Smooth muscle cell (in vitro differentiated cells): ENCODE results near the gene ZBTB3. TPM values are rescaled to one million over a fixed set of nuclear protein-coding genes. Genes with fewer than 3 reads are reported as not detected.

Source experiments
- DNase-seq: peaks from one replicate; lab custom pipeline; 2025; ENCODE audit not compliant: unreplicated experiment; lab: John Stamatoyannopoulos, UW
- H2AFZ ChIP-seq: fragments of 200-600 bp; sonication (generic); 2 replicates; pipeline ENCODE4 v1.6.0; 2016; ENCODE audit warnings: antibody characterized with exemption, low read depth, mild to moderate bottlenecking
- H3F3A ChIP-seq: fragments of 200-600 bp; sonication (generic); 2 replicates; pipeline ENCODE4 v1.6.0; 2017; ENCODE audit warnings: antibody characterized with exemption, low read depth
- H3K27ac ChIP-seq: fragments of 200-600 bp; sonication (generic); 2 replicates; pipeline ENCODE4 v1.5.1; 2016; ENCODE audit warnings: low read depth, mild to moderate bottlenecking
- H3K27me3 ChIP-seq: fragments of 200-600 bp; sonication (generic); 2 replicates; pipeline ENCODE4 v1.6.1; 2016; ENCODE audit warnings: low read depth, mild to moderate bottlenecking
- H3K36me3 ChIP-seq: fragments of 200-600 bp; sonication (generic); 2 replicates; pipeline ENCODE4 v1.5.1; 2016; ENCODE audit warnings: low read depth
- H3K4me1 ChIP-seq: fragments of 200-600 bp; sonication (generic); 2 replicates; pipeline ENCODE4 v1.5.1; 2016; ENCODE audit warnings: low read depth
- H3K4me2 ChIP-seq: fragments of 200-600 bp; sonication (generic); 2 replicates; pipeline ENCODE4 v1.6.0; 2016; ENCODE audit warnings: mild to moderate bottlenecking
- H3K4me3 ChIP-seq: fragments of 200-600 bp; sonication (generic); 2 replicates; pipeline ENCODE4 v1.5.1; 2016; ENCODE audit warnings: mild to moderate bottlenecking
- H3K79me2 ChIP-seq: fragments of 200-600 bp; sonication (generic); 2 replicates; pipeline ENCODE4 v1.6.0; 2016; ENCODE audit warnings: low read depth, mild to moderate bottlenecking
- H3K9ac ChIP-seq: fragments of 200-600 bp; sonication (generic); 2 replicates; pipeline ENCODE4 v1.6.0; 2016; ENCODE audit warnings: low read depth
- H3K9me3 ChIP-seq: fragments of 200-600 bp; sonication (generic); replicated peaks from 2 replicates; pipeline ENCODE4 v1.5.1; 2016; ENCODE audit warnings: low read depth
- H4K20me1 ChIP-seq: fragments of 200-600 bp; sonication (generic); 2 replicates; pipeline ENCODE4 v1.6.0; 2016; ENCODE audit warnings: low read depth
- WGBS: methylation state at CpG from one replicate; pipeline ENCODE4 v1.1.7; 2016; ENCODE audit warnings: low lambda C conversion rate; 5-methylcytosine and 5-hydroxymethylcytosine counted together
- polyA plus RNA-seq: library from polyadenylated mRNA; unstranded; fragments of >200 nt; fragmentation: Nextera tagmentation; extraction: Ambion mirVana; gene quantifications from 2 replicates; pipeline ENCODE4 v1.2.1, GENCODE V29; 2016
- total RNA-seq: library from RNA; depleted of rRNA; stranded (reverse); fragments of >200 nt; gene quantifications from 2 replicates; pipeline ENCODE4 v1.2.3, GENCODE V29; 2014
- TF ChIP-seq, protein P1 (sequence below): fragments of 200-600 bp; sonication (generic); IDR thresholded peaks from 2 replicates; pipeline ENCODE4 v1.5.1; 2017; ENCODE audit warnings: borderline replicate concordance, mild to moderate bottlenecking, antibody characterized with exemption; ENCODE audit not compliant: insufficient read depth, poor library complexity, severe bottlenecking

Gene ZBTB3
- 3.3 TPM in 2 replicates for total RNA-seq
- 2.9 and 3.6 TPM in 2 replicates for polyA plus RNA-seq

DNA sequence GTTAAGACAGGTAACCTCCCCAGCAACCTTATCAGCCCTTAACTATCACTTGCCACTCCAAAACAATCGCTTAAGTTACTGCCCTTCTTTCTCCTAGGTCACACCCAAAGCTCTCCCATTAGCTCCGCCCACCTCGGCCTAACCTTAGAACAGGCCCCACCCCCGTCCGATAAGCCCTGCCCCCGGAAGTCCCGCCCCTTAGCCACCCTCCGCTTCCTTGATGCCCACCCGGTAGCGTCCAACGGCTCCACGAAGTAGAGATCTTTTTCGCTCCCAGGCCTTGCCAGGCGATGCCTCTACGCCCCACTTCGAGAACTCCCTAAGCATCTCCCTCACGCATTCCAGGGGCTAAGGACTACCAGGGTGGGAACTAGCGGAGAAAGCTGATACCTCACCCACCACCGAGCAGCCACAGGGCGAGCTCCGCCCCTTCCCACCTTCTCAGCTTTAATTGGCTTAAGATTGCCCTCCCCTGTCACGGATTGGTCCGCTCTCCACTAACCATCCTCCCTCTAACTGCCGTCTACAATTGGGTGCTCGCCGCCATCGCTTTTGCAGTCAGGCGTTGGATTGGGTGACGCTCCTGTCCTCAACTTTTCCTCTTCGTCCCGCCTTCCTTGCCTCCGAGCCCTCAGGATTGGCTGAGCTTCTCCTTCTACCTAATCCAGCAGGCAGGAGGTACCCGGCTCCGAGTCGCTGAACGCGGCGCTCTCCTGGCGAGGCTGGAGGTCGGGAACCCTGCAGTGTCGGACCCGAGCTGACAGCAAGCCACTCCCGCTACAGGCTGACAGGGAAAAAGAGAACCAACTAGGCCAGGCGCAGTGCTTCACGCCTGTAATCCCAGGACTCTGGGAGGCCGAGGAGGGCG, at the start of gene ZBTB3:
Gene ZBTB3, minus strand, starts transcription at position 425 of the 868 bp plus-strand sequence. CDS start 496 bp downstream, outside the sequence.
- Histone ChIP-seq H4K20me1 (no peaks in the 10 kb centered on the region), H3K9ac (peak within 1 kb of the TSS; percentile 75), H3K27me3 (no peaks in the 10 kb centered on the region), H2AFZ (peak within 1 kb of the TSS; percentile 97), H3K4me3 (peak within 1 kb of the TSS; percentile 81), H3K9me3 (no peaks in the 10 kb centered on the region), H3F3A (no peaks in the 10 kb centered on the region), H3K36me3 (no peaks in the 10 kb centered on the region), H3K4me2 (peak within 1 kb of the TSS; percentile 82), H3K4me1 (no peaks in the 10 kb centered on the region), H3K27ac (peak within 1 kb of the TSS; percentile 73), H3K79me2 (peaks cover 21% of the 10 kb centered on the region)
- TF ChIP-seq, protein P1, sequence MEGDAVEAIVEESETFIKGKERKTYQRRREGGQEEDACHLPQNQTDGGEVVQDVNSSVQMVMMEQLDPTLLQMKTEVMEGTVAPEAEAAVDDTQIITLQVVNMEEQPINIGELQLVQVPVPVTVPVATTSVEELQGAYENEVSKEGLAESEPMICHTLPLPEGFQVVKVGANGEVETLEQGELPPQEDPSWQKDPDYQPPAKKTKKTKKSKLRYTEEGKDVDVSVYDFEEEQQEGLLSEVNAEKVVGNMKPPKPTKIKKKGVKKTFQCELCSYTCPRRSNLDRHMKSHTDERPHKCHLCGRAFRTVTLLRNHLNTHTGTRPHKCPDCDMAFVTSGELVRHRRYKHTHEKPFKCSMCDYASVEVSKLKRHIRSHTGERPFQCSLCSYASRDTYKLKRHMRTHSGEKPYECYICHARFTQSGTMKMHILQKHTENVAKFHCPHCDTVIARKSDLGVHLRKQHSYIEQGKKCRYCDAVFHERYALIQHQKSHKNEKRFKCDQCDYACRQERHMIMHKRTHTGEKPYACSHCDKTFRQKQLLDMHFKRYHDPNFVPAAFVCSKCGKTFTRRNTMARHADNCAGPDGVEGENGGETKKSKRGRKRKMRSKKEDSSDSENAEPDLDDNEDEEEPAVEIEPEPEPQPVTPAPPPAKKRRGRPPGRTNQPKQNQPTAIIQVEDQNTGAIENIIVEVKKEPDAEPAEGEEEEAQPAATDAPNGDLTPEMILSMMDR, result no peak
- peak; percentile 95 for DNase-seq
- WGBS, result 1% methylated on average over 46 of the region's 47 CpGs

DNA sequence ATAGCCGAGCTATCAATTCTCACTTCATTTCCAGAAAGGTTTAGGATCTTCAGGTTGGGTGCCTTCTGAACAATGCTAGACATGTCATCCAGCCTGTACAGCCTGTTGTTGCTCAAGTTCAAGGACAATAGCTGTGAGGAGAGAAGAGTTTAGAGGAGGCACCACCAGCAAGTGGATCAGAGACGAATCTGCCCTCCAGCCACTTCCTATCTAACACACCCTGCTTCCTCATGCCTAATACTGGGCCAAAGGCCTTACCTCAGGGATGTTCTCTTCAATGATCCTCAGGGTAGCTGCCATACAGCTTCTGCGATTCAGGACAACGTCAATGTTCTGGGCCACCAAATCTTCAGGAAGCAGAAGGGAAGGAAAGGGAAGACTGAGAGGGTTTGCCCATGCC, 47.1 kb upstream of the ZBTB3 start:
- no peak overlapping the region for H3K4me3 ChIP-seq
- peaks cover 18% of the 10 kb centered on the region for H3K36me3 ChIP-seq
- peaks cover 10% of the 10 kb centered on the region for H3K4me1 ChIP-seq
- peaks cover 33% of the 10 kb centered on the region for H3K79me2 ChIP-seq
- no peak overlapping the region for H3K9ac ChIP-seq
- TF ChIP-seq, protein P1, result no peak
- peaks cover 32% of the 10 kb centered on the region for H4K20me1 ChIP-seq
- H3K4me2 ChIP-seq, result no peak overlapping the region
- H3K27ac ChIP-seq, result no peak overlapping the region
- peaks cover 11% of the 10 kb centered on the region for H3F3A ChIP-seq
- no peaks in the 10 kb centered on the region for H3K9me3 ChIP-seq
- 100% methylated on average over 4 of the region's 4 CpGs for WGBS
- no peaks in the 10 kb centered on the region for H3K27me3 ChIP-seq
- no peak overlapping the region for H2AFZ ChIP-seq
- DNase-seq, result no peak

GRCh38 chr11:62799486-62799885, 45.5 kb upstream of the ZBTB3 start:
- H3K79me2 ChIP-seq, result peaks cover 27% of the 10 kb centered on the region
- H2AFZ ChIP-seq, result no peak overlapping the region
- H3K4me2 ChIP-seq, result no peak overlapping the region
- peaks cover 7% of the 10 kb centered on the region for H3K4me1 ChIP-seq
- H3K27ac ChIP-seq, result no peak overlapping the region
- peaks cover 28% of the 10 kb centered on the region for H3K36me3 ChIP-seq
- H4K20me1 ChIP-seq, result peaks cover 26% of the 10 kb centered on the region
- peaks cover 14% of the 10 kb centered on the region for H3F3A ChIP-seq
- H3K27me3 ChIP-seq, result no peaks in the 10 kb centered on the region
- 98% methylated on average over 10 of the region's 10 CpGs for WGBS
- H3K4me3 ChIP-seq, result no peak overlapping the region
- H3K9me3 ChIP-seq, result no peaks in the 10 kb centered on the region
- TF ChIP-seq, protein P1, result no peak
- no peak for DNase-seq
- H3K9ac ChIP-seq, result no peak overlapping the region

DNA sequence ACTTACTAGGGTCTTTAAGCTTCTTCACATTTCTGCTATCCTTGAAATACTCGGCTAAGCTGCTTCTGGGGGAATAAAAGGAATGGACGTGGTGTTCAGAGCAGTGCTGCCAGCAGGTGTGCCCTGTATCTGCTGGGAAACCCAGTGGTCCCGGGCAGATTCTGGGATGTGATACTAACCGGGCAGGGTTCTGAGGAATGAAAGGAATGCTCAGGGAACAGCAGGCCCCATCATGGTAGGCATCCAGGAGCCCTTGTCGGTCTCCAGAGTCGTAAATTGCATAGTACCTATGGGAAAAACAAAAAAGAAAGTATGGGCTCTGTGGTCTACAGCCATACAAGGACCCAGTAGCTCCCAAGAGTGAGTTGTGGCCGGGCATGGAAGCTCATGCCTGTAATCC, 42.3 kb upstream of the ZBTB3 start:
- peaks cover 39% of the 10 kb centered on the region for H3F3A ChIP-seq
- WGBS, result 80% methylated on average over 7 of the region's 7 CpGs
- no peaks in the 10 kb centered on the region for H3K9me3 ChIP-seq
- no peak overlapping the region for H3K9ac ChIP-seq
- no peak overlapping the region for H3K4me2 ChIP-seq
- peaks cover 5% of the 10 kb centered on the region for H3K79me2 ChIP-seq
- no peak overlapping the region for H3K4me3 ChIP-seq
- no peak for DNase-seq
- peaks cover 7% of the 10 kb centered on the region for H3K4me1 ChIP-seq
- H3K27me3 ChIP-seq, result no peaks in the 10 kb centered on the region
- TF ChIP-seq, protein P1, result no peak
- H3K36me3 ChIP-seq, result peaks cover 27% of the 10 kb centered on the region
- H3K27ac ChIP-seq, result no peak overlapping the region
- no peaks in the 10 kb centered on the region for H4K20me1 ChIP-seq
- H2AFZ ChIP-seq, result no peak overlapping the region
